ENCODE measurements around the gene PUM2. TPM values are rescaled to one million over a fixed set of nuclear protein-coding genes. Genes with fewer than 3 reads are reported as not detected.

Gene PUM2
- total and polyA plus RNA-seq, 2 of the 13 experiments (the other 11 are each of a cell fraction or from before 2014, with no cell fraction given): 69.6 to 69.8 TPM

- no peak; the same call in 1 of the 2 replicates for TF ChIP-seq ZNF512 (CRISPR knock-in tag; IDR thresholded peaks at IDR 0.05)
- no peak for TF ChIP-seq ZNF850 (CRISPR knock-in tag; conservative IDR thresholded peaks at IDR 0.05)
- TF ChIP-seq ZNF589 (CRISPR knock-in tag; conservative IDR thresholded peaks at IDR 0.05): peak; percentile 69; the same call in 1 of the 2 replicates
- peak; percentile 99 for TF ChIP-seq ZNF770 (CRISPR knock-in tag; IDR thresholded peaks at IDR 0.05)
- TF ChIP-seq CAMTA2 (CRISPR knock-in tag; IDR thresholded peaks at IDR 0.05; ENCODE audit: borderline replicate concordance): no peak; the same call in 1 of the 2 replicates
- peak; percentile 85; the same call in 1 of the 2 replicates for TF ChIP-seq CBX5 (CRISPR knock-in tag; IDR thresholded peaks at IDR 0.05; ENCODE audit: borderline replicate concordance)
- no peak; the same call in 1 of the 2 replicates for TF ChIP-seq THAP9 (CRISPR knock-in tag; IDR thresholded peaks at IDR 0.05; ENCODE audit: borderline replicate concordance)
- no peak for TF ChIP-seq RFXANK (CRISPR knock-in tag; IDR thresholded peaks at IDR 0.05)
- peak; percentile 97 for TF ChIP-seq ZFX (CRISPR knock-in tag; IDR thresholded peaks at IDR 0.05; ENCODE audit: low read depth)
- no peak for TF ChIP-seq ZNF891 (CRISPR knock-in tag; IDR thresholded peaks at IDR 0.05)
- TF ChIP-seq ZNF446 (CRISPR knock-in tag; IDR thresholded peaks at IDR 0.05): no peak
- TF ChIP-seq PRPF4 (IDR thresholded peaks at IDR 0.05; ENCODE audit: low read depth, low read length, poor library complexity, severe bottlenecking): no peak
- no peak for TF ChIP-seq CENPX (CRISPR knock-in tag; IDR thresholded peaks at IDR 0.05)
- no peak for TF ChIP-seq JDP2 (CRISPR knock-in tag; IDR thresholded peaks at IDR 0.05; ENCODE audit: borderline replicate concordance)
- TF ChIP-seq MED8 (CRISPR knock-in tag; IDR thresholded peaks at IDR 0.05; ENCODE audit: insufficient replicate concordance): no peak
- TF ChIP-seq U2AF2 (IDR thresholded peaks at IDR 0.05; ENCODE audit: low read depth, low read length): no peak
- no peak for TF ChIP-seq ZBTB3 (CRISPR knock-in tag; IDR thresholded peaks at IDR 0.05; ENCODE audit: borderline replicate concordance, low read depth)
- peak; percentile 92 for TF ChIP-seq NR2F6 (IDR thresholded peaks at IDR 0.05)
- TF ChIP-seq NR2F6 (CRISPR knock-in tag; IDR thresholded peaks at IDR 0.05): peak; percentile 99
- TF ChIP-seq IRX3 (CRISPR knock-in tag; IDR thresholded peaks at IDR 0.05; ENCODE audit: borderline replicate concordance, low read depth): peak; percentile 63; the same call in 1 of the 2 replicates
- 0 out of 2 replicates have a peak, but pooled peaks have one; percentile 87 for TF ChIP-seq ZNF317 (CRISPR knock-in tag; IDR thresholded peaks at IDR 0.05)
- TF ChIP-seq ZBTB43 (CRISPR knock-in tag; conservative IDR thresholded peaks at IDR 0.05): no peak
Measured at GRCh38 chr2:20215183-20216040, 135.2 kb downstream of the PUM2 start (continued).
